ENCODE results near the gene MPO.

The MPO gene

GRCh38 chr17:58283674-58284612, 3.2 kb upstream of the MPO start:
- no peak overlapping the region for H3K4me3 ChIP-seq (ENCODE audit: control insufficient read depth, low read depth, low read length)
- no peak for DNase-seq (ENCODE audit: low read depth)
- no peak for TF ChIP-seq CTCF (IDR thresholded peaks at IDR 0.05; ENCODE audit: control insufficient read depth, insufficient read depth, low read depth, low read length, missing control alignments)

- TF ChIP-seq CTCF (IDR thresholded peaks at IDR 0.05; ENCODE audit: control insufficient read depth, insufficient read depth, low read depth, low read length, missing control alignments) = no peak
- H3K4me3 ChIP-seq (ENCODE audit: control insufficient read depth, low read depth, low read length) = no peak overlapping the region
- DNase-seq (ENCODE audit: low read depth) = no peak
Measured at GRCh38 chr17:58282442-58282841, 1.7 kb upstream of the MPO start.

- no peak for DNase-seq (ENCODE audit: low read depth)
- no peak overlapping the region for H3K4me3 ChIP-seq (ENCODE audit: control insufficient read depth, low read depth, low read length)
- no peak for TF ChIP-seq CTCF (IDR thresholded peaks at IDR 0.05; ENCODE audit: control insufficient read depth, insufficient read depth, low read depth, low read length, missing control alignments)
Measured at GRCh38 chr17:58281511-58282011, 826 bp upstream of the MPO start.

GRCh38 chr17:58279736-58280479, 827 bp downstream of the MPO start:
- no peak for DNase-seq (ENCODE audit: low read depth)
- no peak for TF ChIP-seq CTCF (IDR thresholded peaks at IDR 0.05; ENCODE audit: control insufficient read depth, insufficient read depth, low read depth, low read length, missing control alignments)
- H3K4me3 ChIP-seq (ENCODE audit: control insufficient read depth, low read depth, low read length) = no peak overlapping the region

GRCh38 chr17:58279016-58279711, 1.6 kb downstream of the MPO start:
- no peak for DNase-seq (ENCODE audit: low read depth)
- no peak overlapping the region for H3K4me3 ChIP-seq (ENCODE audit: control insufficient read depth, low read depth, low read length)
- TF ChIP-seq CTCF (IDR thresholded peaks at IDR 0.05; ENCODE audit: control insufficient read depth, insufficient read depth, low read depth, low read length, missing control alignments) = no peak

GRCh38 chr17:58278661-58279015, 2.1 kb downstream of the MPO start:
- TF ChIP-seq CTCF (IDR thresholded peaks at IDR 0.05; ENCODE audit: control insufficient read depth, insufficient read depth, low read depth, low read length, missing control alignments) = no peak
- no peak overlapping the region for H3K4me3 ChIP-seq (ENCODE audit: control insufficient read depth, low read depth, low read length)
- DNase-seq (ENCODE audit: low read depth) = no peak
